NCI-H1417 treated with DMSO at 0.1 percent for 48 hours (cell line): ENCODE measurements around the gene GJC1.
A peak's percentile ranks its signal among the peaks of the same experiment; 100 is the strongest.

Source experiments
- DNase-seq: peaks from one replicate; lab custom pipeline; 2025; lab: John Stamatoyannopoulos, UW

The GJC1 gene

DNA sequence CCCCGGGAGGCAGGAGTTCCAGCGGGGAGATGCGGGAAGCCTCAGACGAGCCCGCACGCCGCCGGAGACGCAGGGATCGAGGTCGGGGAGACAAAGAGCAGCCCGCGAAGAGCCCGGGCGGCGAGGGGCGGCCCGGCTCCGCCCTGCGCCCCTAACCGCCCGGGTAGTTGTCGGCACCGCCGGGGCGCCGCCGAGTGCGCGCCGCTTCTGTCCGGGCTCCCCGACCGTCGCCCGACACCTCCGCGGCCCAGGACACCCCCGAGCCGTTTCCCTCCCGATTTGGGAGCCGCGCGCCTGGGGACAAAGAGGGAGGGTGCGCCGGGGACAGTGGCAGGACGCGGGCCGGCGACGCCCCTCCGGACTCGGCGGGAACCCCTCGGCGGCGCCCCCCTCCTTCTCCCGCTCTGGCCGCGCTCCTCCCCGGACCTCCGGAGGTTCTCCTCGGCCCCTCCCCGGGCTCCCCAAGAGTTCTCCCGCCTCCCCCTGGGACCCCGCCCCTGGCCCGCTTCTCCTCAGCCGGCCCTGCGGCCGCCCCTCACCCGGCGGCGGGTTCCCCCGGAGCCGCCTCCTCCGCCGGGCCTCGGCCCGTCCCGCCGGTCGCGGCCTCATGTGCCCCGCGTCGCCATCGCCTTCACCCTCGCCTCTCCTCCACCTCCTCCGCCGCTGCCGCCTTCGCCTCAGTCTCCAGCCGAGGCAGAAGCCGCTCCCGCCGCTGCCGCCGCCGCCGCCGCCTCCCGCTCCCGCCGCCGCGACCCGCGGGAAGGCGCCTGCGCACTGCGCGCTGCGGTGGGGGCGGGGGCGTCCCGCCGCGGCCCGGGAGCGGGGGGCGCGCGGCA lies at the start of gene GJC1:
Gene GJC1 (minus strand): TSS at position 765 of the 836 bp plus-strand sequence. CDS start 24,470 bp downstream, outside the sequence.
- no peak for DNase-seq

GRCh38 chr17:44879376-44879775 lies 49.3 kb upstream of the GJC1 start:
- DNase-seq: no peak

DNA sequence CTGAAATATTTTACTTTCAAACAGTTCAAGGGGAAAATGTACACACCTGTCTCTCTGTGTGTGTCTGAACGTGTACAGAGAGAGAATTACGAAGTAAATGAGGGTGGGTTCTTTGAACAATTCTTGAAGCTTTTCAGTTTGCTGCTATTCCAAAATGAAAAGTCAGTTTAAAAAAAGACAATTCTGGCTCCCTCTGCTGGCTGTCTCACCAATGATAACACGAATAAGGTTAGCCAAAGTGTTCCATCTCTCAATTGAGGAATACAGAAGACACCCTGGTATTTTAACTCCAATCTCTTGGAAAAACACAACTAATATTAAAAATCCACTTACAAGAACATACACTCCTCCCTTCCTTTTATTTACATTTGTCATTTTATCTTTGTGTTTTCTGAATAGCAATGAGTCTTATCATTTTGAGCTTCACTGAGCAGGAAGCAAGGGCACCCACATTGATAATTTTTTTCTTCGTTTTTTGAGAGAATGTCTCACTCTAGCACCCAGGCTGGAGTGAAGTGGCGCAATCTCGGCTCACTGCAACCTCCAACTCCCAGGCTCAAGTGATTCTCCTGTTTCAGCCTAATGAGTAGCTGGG lies 48.6 kb upstream of the GJC1 start:
- DNase-seq: no peak

- no peak for DNase-seq
Measured at GRCh38 chr17:44877121-44877520, 47.0 kb upstream of the GJC1 start.

DNA sequence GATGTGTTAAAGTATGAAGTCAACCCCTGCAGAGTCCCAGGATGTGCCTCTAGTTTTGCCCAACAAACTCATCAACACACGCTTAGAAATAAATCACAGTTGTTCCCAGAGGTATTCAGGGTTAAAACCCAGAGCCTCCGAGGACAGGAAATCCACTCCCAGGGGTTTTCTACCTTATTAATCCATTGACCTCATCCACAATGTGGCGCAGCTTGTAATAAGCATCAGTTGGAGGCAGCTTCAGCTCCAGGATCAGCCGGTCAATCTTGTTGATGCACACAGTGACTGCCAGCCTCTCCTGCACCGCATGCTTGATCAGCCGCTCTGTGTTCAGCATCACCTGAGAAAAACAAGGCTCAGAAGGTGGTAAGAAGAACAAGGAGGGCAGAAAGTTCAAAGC lies 45.7 kb upstream of the GJC1 start:
- DNase-seq: no peak

- DNase-seq: peak; percentile 85
Measured at GRCh38 chr17:44872131-44872768, 42.2 kb upstream of the GJC1 start.

- no peak for DNase-seq
Measured at GRCh38 chr17:44871556-44871955, 41.5 kb upstream of the GJC1 start.

DNA sequence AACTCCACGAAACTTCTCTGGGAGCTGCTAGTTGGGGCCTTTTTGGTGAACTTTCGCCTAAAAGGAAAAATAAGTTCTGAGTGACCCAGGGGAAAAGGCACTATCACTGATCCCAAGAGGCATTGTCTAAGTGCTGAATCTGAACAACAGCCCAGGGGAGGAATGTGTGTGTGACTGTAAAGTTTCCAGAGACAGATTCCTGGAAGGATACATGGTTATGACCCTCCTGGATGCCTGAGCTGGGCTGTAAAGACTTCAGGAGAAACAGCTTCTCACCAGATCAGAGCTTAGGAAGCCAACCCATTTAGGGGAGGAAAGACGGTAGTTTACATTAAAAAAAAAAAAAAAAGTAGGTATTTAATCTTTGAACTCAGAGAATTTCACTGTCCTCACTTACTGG lies 37.8 kb upstream of the GJC1 start:
- DNase-seq: no peak

- no peak for DNase-seq
Measured at GRCh38 chr17:44865931-44866330, 35.8 kb upstream of the GJC1 start.

GRCh38 chr17:44865231-44865660 lies 35.2 kb upstream of the GJC1 start:
- peak; percentile 1 for DNase-seq

- no peak for DNase-seq
Measured at GRCh38 chr17:44864831-44865230, 34.7 kb upstream of the GJC1 start.

DNA sequence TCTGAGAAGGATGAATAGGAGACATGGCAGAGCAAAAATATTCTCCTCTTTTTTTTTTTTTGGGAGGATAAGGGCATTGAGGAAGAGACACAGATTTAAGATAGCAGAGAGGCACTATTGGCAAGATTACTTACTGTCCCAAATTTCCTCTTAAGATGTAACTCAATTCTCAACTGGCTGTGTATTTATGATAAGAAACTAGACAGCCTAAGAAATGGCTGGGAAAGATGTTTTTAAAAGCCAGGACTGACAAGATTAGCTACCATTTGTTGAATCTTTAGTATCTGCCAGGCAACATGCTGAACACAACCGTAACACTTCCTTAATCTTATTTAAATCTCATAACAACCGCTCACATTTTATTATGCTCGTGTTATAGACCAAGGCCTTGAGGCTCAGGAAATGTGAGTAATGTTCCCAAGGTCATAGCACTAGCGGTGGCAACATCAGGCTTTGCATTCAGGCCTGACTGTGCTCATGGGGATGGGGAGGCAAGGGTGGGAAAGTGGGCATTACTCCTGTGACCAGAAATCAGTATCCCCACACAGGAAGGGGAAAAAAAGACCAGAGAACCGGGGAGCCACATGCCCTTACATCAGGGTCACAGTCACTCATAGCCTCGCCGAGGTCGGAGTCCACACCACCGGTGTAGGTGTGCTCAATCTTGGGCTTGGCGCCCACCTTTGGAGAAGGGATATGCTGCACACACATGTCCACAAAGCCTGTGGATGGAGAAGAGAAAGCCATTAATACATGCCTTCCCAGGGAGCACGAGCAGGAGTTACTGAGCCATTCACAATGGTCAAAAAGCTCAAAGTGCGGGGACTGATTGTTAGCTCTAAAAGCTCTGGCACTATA lies 33.2 kb upstream of the GJC1 start:
- DNase-seq: no peak

- DNase-seq: no peak
Measured at GRCh38 chr17:44862278-44862914, 32.3 kb upstream of the GJC1 start.

GRCh38 chr17:44859701-44860100 lies 29.6 kb upstream of the GJC1 start:
- no peak for DNase-seq

DNA sequence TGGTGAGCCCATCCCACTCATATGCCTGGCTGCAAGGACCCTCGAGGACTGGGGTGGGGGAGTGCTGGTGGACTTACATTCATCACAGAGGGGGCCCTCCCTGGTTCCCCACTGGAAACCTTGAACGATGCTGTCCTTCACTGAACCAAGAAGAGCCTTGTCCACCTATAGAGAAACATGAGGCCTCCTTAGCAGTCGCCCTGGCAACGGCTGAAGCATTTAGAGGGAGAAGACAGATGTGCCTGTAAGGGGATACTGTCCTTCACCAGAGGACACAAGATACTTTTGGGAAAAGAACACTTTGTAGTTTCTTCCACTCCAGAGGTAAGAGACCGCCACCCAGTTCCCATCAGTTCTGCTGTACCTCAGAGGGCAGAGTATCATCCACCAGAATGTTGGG lies 24.1 kb upstream of the GJC1 start:
- DNase-seq: no peak

DNA sequence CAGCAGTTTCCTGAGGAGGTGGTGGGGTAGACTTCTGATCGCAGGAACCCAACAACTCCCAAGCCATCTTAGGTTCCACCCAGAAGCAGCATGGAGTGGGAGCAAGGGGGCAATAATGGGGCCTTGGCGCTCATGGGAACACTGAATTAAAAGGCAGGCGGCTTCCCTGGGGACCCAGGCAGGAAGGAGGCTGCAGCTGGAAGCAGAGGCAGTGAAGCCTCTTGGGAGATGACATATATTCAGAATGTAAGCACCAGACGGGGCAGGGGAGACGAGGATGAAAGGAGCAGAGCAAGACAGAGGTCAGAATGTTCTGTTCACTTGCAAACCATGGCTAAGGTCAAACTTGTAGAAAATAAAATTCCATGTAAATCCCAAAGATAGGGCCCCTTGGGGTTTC lies 20.5 kb upstream of the GJC1 start:
- no peak for DNase-seq

GRCh38 chr17:44850025-44850424 lies 19.9 kb upstream of the GJC1 start:
- DNase-seq: no peak

GRCh38 chr17:44848961-44849489 lies 18.9 kb upstream of the GJC1 start:
- no peak for DNase-seq

DNA sequence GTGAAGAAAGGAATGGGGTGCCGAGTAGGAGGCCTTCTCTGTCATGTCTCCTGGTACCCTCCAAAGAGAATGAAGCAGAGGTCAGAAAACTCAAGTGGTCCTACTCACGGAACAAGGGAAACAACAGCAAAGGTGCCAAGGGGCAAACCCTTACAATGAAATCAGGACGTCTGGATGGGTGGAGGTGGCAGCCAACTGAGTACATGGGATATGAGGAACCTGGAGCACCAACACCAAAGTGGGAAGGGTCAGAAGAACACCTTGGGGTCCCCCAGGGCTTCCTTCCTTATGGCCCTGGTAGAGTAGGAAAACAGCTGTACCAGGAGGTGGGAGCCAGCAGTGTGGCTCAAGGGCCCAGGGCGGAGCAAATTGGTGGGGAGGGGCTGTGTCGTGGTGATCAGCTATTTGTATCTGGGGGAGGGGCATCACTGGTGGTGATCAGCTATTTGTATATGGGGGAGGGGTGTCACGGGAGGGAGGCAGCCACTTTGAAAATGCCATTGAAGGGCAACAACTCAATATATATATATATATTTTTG lies 18.2 kb upstream of the GJC1 start:
- DNase-seq: no peak

DNA sequence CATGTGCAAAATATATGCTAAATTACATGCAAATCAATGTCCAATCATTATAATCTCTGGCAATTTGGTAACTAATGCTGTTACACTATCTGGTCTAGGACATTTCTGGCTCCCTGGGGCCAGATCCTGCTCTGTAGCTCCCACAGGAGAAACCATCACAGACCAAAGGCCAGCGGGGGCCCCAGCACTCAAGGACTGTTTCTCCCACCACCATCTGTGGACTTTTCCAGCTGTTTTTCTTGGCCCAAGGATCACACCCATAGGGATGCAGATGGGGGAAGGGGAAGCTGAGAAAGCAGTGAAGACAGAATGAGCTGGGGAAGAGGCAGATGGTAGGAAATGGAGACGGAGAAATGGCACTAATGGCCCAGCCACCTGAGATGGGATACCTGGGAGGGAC lies 17.5 kb upstream of the GJC1 start, which contains the start of gene HIGD1B:
Gene HIGD1B (plus strand): TSS at position 298 of the 400 bp plus-strand sequence. CDS start 270 bp downstream, outside the sequence.
- no peak for DNase-seq

DNA sequence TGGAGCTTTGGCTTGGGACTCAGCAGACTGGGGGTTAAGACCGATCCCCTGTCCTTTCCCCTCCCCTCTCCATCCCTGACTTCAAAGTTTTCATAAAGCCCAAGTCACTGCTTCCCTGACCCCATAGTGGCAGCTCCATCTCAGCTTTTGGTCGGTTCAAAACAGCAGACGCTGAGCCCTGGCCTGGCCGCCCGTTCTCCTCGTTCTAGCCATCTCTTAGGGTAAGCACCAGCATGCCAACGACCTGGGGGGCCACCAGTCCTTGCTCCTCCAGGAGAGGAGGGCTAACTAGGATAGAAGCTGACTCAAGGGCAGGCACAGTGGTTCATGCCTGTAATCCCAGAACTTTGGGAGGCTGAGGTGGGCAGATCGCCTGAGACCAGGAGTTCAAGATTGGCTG lies 16.1 kb upstream of the GJC1 start:
- no peak for DNase-seq
